Measurements from ENCODE around the gene GARIN5B.

GARIN5B gene

GRCh38 chr19:55304980-55305379 lies 58.1 kb downstream of the GARIN5B start:
- Histone ChIP-seq H3K4me1 (peaks cover 0 to 6% (median 0%) of the 10 kb centered on the region in 4 donors), H3K27ac (no peak overlapping the region), H3K4me3 (no peak overlapping the region), H3K36me3 (peaks cover 0 to 9% (median 6%) of the 10 kb centered on the region in 3 donors), H3K9me3 (no peaks in the 10 kb centered on the region), H3K27me3 (no peaks in the 10 kb centered on the region)
- DNase-seq, result no peak
- intact Hi-C loops (cut with DNase I; ENCODE audit: low total_unique reads), result loop anchor here (5.0 kb wide), 2 partner anchors 37 to 77 kb away; partner anchors contain the start of gene TMEM238
- TF ChIP-seq, protein P1, sequence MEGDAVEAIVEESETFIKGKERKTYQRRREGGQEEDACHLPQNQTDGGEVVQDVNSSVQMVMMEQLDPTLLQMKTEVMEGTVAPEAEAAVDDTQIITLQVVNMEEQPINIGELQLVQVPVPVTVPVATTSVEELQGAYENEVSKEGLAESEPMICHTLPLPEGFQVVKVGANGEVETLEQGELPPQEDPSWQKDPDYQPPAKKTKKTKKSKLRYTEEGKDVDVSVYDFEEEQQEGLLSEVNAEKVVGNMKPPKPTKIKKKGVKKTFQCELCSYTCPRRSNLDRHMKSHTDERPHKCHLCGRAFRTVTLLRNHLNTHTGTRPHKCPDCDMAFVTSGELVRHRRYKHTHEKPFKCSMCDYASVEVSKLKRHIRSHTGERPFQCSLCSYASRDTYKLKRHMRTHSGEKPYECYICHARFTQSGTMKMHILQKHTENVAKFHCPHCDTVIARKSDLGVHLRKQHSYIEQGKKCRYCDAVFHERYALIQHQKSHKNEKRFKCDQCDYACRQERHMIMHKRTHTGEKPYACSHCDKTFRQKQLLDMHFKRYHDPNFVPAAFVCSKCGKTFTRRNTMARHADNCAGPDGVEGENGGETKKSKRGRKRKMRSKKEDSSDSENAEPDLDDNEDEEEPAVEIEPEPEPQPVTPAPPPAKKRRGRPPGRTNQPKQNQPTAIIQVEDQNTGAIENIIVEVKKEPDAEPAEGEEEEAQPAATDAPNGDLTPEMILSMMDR (IDR thresholded peaks at IDR 0.05), result no peak
